HG03520 (cell line): ENCODE results near the gene VAV3.
A peak's percentile ranks its signal among the peaks of the same experiment; 100 is the strongest.

Experiments
- ATAC-seq: cut with Tn5 transposase; IDR thresholded peaks from one replicate; pipeline ENCODE4 v1.9.1; 2021; ENCODE audit warnings: mild to moderate bottlenecking, moderate library complexity; ENCODE audit not compliant: unreplicated experiment

VAV3 gene

GRCh38 chr1:107548276-107548675, 416.7 kb downstream of the VAV3 start:
- ATAC-seq, result no peak

GRCh38 chr1:107547363-107548155, 417.4 kb downstream of the VAV3 start:
- ATAC-seq, result no peak

- ATAC-seq, result no peak
Observed at GRCh38 chr1:107546576-107546975, 418.4 kb downstream of the VAV3 start.

DNA sequence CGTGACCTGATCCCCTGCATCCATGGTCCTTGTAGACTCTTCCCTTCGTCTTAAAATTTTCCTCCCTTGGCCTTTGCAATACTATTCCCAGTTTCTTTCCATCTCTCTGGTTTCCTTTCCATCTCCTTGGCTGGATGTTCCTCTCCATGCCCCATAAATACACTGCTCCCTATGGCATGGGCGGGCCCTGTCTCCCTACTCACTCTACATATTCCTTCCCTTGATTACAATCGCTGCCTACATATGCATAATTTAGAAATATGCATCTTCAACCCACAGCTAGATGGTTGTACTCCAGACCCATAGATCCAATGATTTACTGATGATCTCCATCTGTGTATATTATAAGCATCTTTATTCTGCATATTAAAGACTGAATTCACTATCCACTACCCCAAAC, 419.1 kb downstream of the VAV3 start:
- ATAC-seq, result no peak

DNA sequence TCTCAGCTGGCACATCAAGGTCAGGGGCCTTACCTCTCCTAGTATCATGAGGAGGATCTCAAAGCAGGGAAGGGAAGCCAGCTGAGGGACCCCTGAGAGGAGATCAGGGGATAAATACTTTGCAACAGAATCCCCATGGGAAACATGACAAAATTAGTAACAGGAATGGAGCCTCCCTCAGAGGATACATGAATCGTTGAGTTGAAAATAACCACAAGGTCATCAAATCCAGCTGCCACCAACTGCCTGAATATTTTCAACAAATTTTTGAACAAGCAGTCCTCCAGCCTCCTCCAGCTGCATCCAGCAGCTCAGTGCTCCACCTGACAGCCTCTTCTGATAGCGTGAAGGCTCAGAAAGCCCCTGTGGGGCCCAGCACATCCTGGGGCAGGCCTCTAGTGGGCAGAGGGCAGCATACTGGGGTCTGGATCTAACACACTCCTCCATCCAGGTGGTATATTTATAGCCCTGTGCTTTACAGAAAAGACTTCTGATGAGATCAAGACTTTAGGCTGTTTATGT, 419.9 kb downstream of the VAV3 start:
- ATAC-seq, result no peak

DNA sequence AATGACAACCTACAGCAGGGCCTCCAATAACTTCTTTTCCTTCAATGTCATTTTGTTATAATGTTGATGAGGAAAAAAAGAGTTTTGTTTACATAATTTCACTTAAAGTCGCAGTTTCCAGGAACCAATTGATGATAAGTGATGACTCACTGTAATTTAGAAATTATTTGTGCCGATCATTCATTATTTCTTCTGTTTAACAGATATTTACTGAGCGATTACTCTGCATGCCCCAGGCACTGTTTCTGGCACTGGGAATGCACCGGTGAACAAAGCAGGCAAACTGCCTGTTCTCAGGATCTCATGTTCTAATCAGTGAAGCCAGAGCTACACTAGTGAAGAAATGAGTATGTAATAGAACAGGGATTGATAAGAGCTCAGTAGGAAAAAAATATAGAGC, 420.7 kb downstream of the VAV3 start:
- ATAC-seq, result no peak

DNA sequence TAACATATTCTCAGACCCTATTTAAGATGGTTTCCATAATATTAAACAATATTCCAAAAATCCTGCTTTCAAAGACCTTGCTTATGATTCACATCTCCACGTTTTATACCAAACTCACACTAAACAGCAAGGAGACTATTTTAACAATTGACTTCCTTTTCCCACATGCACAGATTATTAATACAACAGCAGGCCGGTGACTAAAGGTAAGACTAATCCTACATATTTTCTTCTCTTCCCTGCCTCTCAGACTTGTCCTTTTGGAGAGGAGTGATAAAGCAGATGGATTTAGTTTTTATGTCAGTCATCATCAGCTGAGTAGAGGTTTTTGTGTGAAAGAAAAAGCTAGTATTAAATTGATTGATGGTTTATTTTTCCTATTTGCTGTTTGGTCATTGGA, 423.6 kb downstream of the VAV3 start:
- no peak for ATAC-seq

DNA sequence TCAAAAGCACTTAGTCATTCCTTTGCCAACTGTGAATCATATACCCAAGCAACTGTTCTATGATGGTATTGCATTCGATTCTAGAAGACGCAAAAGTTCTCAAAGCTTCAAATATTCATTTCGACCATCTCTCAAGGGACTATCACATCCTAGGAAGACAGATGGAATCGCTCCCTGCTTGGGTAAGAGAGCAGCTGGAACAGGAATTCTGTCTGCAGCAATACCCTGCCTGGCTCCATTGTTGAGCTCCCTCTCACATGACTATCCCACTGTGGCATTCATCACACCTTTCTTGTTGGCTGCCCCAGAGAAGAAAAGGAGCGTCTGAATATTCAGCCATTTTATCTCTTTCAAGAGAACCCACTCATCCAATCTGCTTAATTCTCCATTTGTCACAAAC, 426.5 kb downstream of the VAV3 start:
- no peak for ATAC-seq

GRCh38 chr1:107536266-107536665, 428.7 kb downstream of the VAV3 start:
- no peak for ATAC-seq

- peak; percentile 57 for ATAC-seq
Observed at GRCh38 chr1:107535091-107535490, 429.9 kb downstream of the VAV3 start.

GRCh38 chr1:107534632-107535031, 430.3 kb downstream of the VAV3 start:
- no peak for ATAC-seq

DNA sequence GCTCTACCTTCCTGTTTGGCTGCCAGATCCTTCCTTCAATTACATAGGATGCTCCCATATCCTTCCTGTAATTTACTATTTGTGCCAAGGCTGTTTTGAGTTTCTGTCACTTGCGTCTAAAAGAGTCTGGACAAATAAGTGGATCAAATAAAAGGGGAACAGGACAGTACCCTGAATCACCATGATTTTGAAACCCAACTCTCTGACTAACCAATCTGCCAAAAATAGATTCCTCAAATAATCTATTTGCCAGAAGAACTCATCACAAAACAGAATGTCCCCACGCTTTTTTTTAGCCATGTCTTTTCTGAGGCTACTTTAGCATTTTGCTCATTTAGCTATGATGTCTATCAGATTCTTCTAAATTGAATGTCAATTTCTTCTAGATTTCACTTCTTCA, 431.5 kb downstream of the VAV3 start:
- ATAC-seq, result no peak

- no peak for ATAC-seq
Observed at GRCh38 chr1:107532318-107532717, 432.7 kb downstream of the VAV3 start.

DNA sequence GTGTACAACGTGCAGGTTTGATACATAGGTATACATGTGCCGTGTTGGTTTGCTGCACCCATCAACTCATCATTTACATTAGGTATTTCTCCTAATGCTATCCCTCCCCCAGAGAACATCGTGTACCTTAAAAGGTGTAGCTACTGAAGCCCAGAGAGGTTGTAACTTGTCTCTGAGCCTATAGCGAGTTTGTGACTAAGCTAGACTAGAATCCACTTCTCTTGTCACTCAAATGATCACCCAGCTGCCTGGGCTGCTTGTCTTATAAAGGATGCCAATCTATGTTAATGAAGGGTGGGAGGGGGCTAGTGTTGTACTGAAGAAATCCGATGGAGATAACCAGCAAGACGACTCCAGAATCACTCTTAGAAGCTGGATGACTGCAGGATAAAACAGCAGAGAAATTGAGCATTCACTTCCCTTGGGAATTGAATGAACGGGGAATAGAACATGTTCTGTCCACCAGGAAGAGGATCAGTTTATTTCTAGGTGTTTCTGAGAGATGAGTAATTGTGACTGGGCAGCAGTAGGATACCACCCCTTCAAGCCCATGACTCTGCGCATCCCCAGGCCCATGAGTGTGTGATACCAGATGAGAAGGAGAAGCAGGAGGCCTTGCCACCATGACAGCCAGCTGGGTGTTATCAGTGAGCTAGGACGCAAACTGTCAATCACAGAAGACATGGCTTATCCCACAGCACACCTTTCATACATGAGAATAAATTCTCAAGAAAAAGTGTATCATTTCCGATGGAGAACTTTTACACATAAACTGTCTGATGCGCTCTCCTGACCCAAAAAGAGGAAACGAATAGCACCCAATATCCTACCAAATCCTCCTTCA, 433.7 kb downstream of the VAV3 start:
- no peak for ATAC-seq

DNA sequence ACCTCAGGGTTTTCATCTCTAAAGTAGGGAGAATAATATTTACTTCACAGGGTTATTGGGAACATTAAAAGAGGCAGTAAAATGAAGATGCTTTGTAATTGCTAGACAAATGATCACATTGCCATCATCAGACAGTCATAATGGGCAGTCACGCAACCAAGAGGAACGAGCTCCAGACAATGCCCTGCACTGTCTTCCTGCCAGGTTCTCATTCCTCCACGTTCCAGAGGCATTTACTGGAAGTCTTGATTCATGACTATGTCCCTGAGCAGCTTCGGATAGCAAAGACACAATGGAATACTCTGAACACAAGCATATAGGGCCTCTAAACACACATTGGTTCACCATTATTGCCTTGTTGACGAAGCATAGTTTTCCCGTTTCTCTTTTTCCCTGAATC, 434.4 kb downstream of the VAV3 start:
- no peak for ATAC-seq

GRCh38 chr1:107529511-107530149, 435.4 kb downstream of the VAV3 start:
- peak; percentile 89 for ATAC-seq

DNA sequence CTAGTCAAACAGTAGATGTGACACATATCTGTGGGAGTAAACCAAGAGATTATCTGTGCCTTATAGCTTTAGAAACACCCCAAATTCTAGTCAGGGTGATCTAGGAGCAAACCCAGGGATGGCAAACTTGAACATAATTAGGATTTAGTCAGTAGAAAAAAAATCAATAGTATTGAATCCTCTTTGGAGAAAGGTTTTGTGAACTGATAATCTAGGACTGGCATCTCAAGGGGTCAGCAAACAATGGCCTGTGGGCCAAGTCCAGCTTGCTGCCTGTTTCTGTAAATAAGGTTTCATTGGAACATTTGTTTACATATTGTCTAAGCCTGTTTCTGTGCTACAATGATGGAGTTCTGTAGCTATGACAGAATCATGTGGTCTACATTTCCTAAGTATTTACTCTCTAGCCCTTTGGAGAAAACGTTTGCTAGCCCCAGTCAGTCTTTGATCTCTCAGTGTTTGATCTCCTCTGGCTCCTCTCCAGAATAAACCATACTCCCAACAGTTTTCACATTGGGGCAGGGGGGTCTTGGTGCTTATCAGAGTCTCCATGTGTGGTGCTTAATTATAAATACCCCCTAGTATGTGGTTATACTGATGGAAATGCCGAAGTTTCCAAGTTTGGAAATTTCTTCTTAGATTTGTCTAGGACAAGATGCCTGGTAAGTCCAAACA, 438.3 kb downstream of the VAV3 start:
- no peak for ATAC-seq

DNA sequence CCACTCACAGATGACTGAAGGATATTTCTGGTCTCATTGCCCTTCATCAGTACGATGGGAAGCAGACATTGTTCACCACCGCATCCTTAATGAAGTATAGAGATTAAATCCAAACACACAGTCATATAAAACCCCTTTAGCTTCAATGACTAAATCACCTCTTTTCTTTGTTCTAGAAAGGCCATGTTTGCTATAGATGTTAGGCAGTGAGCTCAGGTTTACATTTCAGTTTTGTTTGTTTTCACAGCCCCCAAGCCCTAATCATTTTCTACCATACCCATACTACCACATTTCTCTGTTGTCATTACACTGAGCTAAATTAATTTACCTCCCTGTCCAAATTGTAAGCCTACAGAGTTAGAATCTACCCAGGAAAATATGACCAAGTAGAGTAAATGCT, 439.0 kb downstream of the VAV3 start:
- ATAC-seq, result no peak

GRCh38 chr1:107525145-107525544, 439.8 kb downstream of the VAV3 start:
- no peak for ATAC-seq

- no peak for ATAC-seq
Observed at GRCh38 chr1:107524301-107524700, 440.7 kb downstream of the VAV3 start.

- ATAC-seq, result no peak
Observed at GRCh38 chr1:107523736-107524135, 441.2 kb downstream of the VAV3 start.
